HG03469 (cell line): Measurements from ENCODE around the gene KPNB1.

Experiments used
- ATAC-seq: cut with Tn5 transposase; IDR thresholded peaks from one replicate; pipeline ENCODE4 v1.9.1; 2021; ENCODE audit warnings: mild to moderate bottlenecking, moderate library complexity, moderate number of reproducible peaks; ENCODE audit not compliant: unreplicated experiment

The KPNB1 gene

DNA sequence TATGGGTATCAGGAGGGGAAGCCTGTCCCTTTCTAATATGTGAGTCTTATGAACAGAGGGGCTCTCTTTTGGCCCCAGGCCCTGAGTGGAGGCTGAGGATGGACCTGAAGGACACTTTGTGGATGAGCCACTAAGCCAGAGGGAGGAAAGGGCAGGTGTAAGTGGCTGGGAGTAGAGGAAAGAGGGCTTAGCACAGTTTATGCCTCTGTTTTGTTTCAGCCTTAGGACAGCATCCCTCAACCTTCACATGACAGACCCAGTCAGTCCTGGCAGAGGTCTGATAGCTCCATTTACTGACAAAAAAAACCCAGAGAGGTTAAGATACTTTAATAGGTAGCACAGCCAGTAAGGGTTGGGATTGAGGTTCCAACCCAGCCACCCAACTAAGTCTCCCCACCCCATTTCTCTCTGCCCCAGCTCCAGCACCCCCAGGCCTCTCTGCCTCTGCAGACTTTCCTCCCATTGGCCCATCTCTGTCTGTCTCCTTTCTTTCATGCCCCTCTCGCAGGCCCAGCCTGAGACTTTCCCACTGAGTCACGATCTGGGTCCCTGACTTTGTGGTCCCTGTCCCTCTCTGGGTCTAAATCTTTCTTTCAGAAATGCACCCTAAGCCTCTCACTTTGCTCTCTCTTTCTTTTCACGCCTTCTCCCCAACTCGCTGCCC is 78.6 kb downstream of the KPNB1 start:
- no peak for ATAC-seq

DNA sequence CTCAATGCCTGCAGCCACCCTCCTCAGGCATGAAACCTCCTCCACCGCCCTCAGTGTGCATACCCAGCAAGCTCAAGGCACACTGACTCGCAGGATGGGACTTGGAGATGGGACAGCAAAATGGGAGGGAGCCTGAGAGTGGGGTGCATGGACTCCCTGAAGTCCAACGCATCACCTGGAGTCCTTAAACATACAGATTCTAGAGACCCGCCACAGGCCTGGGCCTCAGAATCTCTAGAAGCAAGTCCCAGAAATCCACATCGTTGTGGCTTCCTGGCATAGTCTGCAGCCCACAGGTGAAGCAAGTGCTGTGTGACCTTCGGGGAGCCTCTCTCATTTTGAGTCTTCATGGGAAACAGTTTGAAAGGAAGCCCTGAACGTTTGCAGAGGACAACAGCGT is 79.8 kb downstream of the KPNB1 start:
- no peak for ATAC-seq

DNA sequence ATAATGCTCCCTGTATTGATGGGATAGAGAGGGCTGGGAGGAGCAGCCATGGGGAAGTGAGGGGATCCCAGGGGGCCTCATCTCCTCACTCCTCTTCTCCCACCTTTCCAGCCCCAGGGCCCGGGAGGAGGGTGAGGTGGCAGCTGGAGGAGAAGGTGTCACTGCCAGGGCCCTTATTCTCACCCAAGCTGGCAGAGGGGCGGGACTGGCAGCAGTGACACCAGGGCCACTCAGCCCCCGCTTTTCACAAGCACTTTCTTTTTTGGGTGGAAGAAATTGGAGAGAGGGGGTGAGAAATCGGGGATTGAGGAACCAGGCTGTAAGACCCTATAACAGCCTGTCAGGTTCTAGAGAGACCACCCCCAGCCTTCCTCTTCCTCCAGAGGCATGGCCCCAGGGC is 81.0 kb downstream of the KPNB1 start:
- ATAC-seq: no peak

DNA sequence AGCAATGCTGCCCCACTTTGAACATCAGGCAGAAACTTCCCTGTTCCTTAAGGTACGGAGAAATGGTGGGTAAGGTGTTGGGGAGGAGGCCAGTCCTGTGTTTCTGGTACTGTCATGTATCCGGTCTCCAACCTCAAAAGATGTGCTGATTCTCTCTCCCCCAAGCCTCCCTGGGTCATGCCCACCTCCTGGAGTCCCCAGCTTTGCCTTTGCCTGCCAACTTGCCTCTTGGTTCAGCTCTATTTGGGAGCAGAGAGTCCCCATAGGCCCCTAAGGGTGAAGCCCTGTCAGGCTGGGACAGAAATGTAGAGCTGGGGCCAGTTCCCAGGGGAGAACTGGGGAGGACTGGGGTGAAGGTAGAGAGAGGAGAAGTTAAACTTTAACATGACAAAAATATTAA is 81.7 kb downstream of the KPNB1 start:
- ATAC-seq: no peak

DNA sequence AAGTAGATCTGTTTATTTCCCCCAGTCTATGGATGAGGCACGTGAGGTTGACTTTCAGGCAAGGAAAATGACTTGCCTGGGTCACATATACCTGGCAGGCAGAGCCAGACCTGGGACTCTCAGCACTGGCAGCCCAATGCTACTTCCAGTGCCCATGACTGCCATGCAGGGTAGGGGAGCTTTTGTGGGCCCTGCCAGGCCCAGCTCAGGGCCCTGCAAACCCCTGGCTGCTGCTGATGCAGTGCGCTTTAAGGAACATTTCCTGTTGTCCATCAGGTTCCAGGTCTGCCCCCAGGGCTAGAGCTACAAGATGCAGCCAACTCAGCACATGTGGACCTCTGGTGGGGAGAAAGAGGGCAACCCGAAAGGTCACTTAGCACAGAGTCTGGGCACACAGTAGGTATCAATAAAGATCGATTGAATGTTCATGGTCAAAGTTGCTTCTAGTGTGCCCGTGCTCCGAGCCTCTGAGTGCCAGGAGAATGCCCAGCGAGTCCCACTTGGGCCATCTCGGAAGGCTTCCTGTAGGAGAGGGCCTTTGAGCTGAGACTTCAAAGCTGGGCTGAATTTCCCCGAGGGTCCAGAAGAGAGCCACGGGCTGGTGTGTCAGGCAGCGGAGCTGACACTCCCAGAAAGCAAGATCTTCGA is 82.8 kb downstream of the KPNB1 start:
- ATAC-seq: no peak

DNA sequence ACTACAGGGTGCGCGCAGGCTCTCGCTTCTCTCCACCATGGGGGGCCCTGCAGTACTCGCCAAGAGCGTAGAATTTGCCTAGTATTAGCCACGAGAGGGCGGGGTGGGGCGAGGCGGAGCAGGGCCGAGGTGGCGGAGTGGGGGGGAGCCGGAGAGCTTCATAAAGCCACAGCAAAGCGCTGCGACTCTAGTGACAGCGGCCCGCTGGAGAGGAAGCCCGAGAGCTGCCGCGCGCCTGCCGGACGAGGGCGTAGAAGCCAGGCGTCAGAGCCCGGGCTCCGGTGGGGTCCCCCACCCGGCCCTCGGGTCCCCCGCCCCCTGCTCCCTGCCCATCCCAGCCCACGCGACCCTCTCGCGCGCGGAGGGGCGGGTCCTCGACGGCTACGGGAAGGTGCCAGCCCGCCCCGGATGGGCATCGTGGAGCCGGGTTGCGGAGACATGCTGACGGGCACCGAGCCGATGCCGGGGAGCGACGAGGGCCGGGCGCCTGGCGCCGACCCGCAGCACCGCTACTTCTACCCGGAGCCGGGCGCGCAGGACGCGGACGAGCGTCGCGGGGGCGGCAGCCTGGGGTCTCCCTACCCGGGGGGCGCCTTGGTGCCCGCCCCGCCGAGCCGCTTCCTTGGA is 83.4 kb downstream of the KPNB1 start, which contains the start of gene TBX21:
TBX21 (plus strand) TSS at position 190 of the 627 bp plus-strand sequence; CDS start at position 409, 219 bp downstream.
- peak; percentile 33 for ATAC-seq

DNA sequence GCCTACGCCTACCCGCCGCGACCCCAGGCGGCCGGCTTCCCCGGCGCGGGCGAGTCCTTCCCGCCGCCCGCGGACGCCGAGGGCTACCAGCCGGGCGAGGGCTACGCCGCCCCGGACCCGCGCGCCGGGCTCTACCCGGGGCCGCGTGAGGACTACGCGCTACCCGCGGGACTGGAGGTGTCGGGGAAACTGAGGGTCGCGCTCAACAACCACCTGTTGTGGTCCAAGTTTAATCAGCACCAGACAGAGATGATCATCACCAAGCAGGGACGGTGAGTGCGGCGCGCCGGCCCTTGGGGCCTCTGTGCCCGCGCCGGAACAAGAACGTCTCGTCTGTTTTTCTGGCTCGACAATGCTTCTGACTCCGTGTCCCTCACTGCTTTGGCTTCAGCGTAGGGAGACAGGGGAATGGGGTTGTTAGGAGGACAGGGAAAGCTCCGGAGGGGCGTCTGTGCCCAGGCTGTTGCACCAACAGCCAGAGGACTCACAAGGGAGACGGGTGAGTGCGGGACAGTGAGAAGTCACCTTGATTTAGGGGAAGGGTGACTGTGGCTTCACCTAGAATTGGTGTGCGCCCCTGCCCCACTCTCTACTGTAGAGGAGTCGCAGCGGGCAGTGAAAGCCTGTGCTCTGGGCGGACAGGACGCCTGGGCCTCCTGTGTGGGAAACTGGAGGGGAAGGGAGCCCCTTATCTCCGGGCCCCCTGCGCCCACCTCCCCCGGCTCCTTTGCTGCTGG is 84.1 kb downstream of the KPNB1 start:
- ATAC-seq: no peak

DNA sequence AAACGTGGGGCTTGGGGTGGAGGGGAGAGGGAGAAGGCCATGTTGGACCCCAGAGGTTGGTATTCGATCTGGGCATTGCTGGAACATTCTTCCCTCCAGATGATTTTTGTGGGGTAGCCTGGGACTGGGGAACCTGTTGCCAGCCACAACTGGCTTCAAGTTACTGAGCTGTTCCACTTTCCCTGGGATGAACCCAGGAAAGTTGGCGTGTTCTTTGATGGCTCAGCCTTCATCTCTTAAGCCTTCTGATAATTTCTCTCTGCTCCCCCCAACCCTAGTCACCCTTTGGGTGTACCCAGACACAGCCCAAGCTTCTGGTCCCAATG is 85.4 kb downstream of the KPNB1 start:
- no peak for ATAC-seq
